ENCODE measurements around the gene CIDEB.

Gene CIDEB

DNA sequence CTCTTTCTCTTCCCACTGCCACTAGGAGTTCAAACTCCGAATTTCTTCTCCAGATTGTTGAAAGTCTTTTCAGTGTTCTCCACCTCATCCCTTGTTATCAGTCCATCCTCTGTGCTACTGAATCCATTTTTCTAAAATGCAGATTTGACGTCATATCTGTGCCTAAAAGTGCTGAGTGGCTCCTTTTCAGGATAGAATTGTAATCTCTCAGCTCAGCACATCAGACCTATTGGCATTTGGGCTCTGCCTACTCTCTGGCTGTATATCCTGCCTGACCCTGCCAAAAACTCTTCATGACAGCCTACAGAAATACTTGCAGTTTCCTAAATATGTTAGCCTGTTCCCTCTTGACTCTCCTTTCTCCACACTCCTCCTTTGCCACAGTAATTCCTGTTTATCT is 35.3 kb downstream of the CIDEB start:
- no peak for TF ChIP-seq CTCF (IDR thresholded peaks at IDR 0.05; ENCODE audit: low read depth, low read length)
- in situ Hi-C loops (cut with HindIII; ENCODE audit: low sequenced_read_pairs): no loop called here
- DNase-seq (ENCODE audit: low read depth, low spot score): no peak
- no peak overlapping the region for H3K4me3 ChIP-seq (ENCODE audit: low read depth, low read length)

DNA sequence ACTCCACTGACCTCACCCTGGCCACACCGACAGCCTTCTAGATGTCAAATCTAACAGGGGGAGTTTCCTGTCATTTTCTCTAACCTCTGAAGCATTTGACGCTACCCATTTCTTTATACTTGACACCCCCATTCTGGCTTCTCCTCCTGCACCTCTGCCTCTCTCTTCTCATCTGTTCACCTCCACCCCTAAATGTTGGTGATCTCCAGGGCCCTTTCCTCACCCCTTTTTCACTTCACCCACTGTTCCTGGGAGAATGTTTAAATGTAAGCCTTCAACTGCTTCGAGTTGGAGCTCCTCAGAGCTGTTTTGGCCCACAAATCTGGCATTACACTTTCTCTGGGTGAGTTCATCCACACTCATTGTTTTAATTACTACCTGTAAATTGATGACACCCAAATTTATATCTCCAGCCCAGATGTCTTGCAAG is 35.9 kb downstream of the CIDEB start:
- no peak for DNase-seq (ENCODE audit: low read depth, low spot score)
- in situ Hi-C loops (cut with HindIII; ENCODE audit: low sequenced_read_pairs): no loop called here
- no peak for TF ChIP-seq CTCF (IDR thresholded peaks at IDR 0.05; ENCODE audit: low read depth, low read length)
- peak overlapping the region; percentile 93 for H3K4me3 ChIP-seq (ENCODE audit: low read depth, low read length)

DNA sequence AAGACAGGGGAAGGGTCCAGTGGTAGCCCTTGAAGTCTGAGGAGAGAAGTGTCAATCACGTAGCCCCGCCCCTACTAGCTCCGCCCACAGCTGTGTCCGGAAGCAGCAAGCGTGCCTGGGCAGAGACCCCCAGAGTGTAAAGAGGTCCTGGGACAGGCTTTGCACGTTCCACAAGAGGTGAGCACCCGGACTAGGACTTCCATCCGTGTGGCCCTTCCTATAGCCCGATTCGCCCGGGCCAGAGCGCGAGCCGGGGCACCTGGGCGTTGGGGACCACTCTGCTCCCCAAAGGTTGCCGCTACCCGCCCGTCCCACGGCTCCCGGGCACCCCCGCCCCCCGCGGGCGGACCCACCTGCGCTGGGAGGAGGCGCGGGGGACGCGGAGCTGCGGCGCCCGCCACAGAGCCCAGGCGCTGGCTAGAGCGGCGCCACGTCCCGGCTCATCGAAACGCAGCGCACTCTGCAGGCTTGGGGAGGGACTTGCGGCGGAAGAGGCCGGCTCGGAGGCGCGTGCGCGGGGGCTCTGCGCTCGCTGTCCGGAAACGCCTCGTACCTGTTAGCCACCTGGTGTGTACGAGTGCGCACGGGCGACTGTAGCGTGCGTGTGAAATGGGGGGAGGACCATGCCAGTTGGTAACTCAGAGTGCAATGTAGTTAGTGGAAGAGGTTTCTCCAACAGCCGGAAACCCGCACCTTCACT is 36.5 kb downstream of the CIDEB start, which contains the start of gene RABGGTA:
TSS of gene RABGGTA (minus strand) at position 464 of the 700 bp plus-strand sequence. CDS start 482 bp downstream, outside the sequence.
- peak; percentile 86 for DNase-seq (ENCODE audit: low read depth, low spot score)
- in situ Hi-C loops (cut with HindIII; ENCODE audit: low sequenced_read_pairs): no loop called here
- H3K4me3 ChIP-seq (ENCODE audit: low read depth, low read length): peak within 1 kb of the TSS; percentile 93
- TF ChIP-seq CTCF (IDR thresholded peaks at IDR 0.05; ENCODE audit: low read depth, low read length): peak; percentile 73

GRCh38 chr14:24270537-24271133 is 37.1 kb downstream of the CIDEB start:
- H3K4me3 ChIP-seq (ENCODE audit: low read depth, low read length): peak overlapping the region; percentile 93
- no peak for DNase-seq (ENCODE audit: low read depth, low spot score)
- in situ Hi-C loops (cut with HindIII; ENCODE audit: low sequenced_read_pairs): no loop called here

GRCh38 chr14:24269910-24270536 is 37.8 kb downstream of the CIDEB start:
- no peak for TF ChIP-seq CTCF (IDR thresholded peaks at IDR 0.05; ENCODE audit: low read depth, low read length)
- H3K4me3 ChIP-seq (ENCODE audit: low read depth, low read length): no peak overlapping the region
- no peak for DNase-seq (ENCODE audit: low read depth, low spot score)
- in situ Hi-C loops (cut with HindIII; ENCODE audit: low sequenced_read_pairs): no loop called here

More at GRCh38 chr14:24270537-24271133, 37.1 kb downstream of the CIDEB start:
- TF ChIP-seq CTCF (IDR thresholded peaks at IDR 0.05; ENCODE audit: low read depth, low read length): no peak

DNA sequence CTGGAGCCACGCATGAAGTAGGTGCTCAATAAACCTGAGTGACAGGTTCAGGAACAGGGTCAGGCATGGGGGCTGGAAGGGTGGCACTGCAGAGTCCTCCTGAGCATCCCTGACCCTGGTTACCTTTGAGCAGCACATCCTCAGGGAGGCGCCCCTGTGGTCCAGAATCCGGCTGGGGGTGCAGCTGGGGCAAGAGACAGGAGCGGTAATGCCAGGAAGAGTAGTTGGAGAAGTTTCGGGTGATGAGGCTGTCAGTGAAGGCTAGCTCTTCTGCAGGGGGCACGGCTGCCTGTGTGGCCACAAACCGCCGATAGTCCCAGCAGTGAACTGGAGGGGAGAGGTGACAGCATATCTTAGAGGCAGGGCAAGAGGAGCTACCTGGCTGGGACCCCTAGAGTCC is 38.4 kb downstream of the CIDEB start:
- no peak for DNase-seq (ENCODE audit: low read depth, low spot score)
- no peak overlapping the region for H3K4me3 ChIP-seq (ENCODE audit: low read depth, low read length)
- in situ Hi-C loops (cut with HindIII; ENCODE audit: low sequenced_read_pairs): no loop called here
- no peak for TF ChIP-seq CTCF (IDR thresholded peaks at IDR 0.05; ENCODE audit: low read depth, low read length)

All from astrocyte of the spinal cord (primary cell).